GM21737 (cell line): ENCODE results near the gene CACNG3.

Experiments used
- ATAC-seq: cut with Tn5 transposase; IDR thresholded peaks from one replicate; pipeline ENCODE4 v1.9.1; 2021; ENCODE audit warnings: mild to moderate bottlenecking, moderate library complexity; ENCODE audit not compliant: unreplicated experiment

The CACNG3 gene

GRCh38 chr16:24381470-24382118, 125.5 kb downstream of the CACNG3 start:
- ATAC-seq = no peak

GRCh38 chr16:24382762-24383407, 126.8 kb downstream of the CACNG3 start:
- no peak for ATAC-seq

- no peak for ATAC-seq
These were observed 138.2 kb downstream of the CACNG3 start for GRCh38 chr16:24394341-24394740.

GRCh38 chr16:24396350-24397271, 140.5 kb downstream of the CACNG3 start:
- ATAC-seq = no peak

GRCh38 chr16:24409045-24409444, 152.9 kb downstream of the CACNG3 start:
- no peak for ATAC-seq
